ENCODE results near the gene GPR132. TPM values are rescaled to one million over a fixed set of nuclear protein-coding genes. Genes with fewer than 3 reads are reported as not detected.

The GPR132 gene
- total RNA-seq, 2 donors from 2014 or later, result 0.68 to 1.4 TPM

DNA sequence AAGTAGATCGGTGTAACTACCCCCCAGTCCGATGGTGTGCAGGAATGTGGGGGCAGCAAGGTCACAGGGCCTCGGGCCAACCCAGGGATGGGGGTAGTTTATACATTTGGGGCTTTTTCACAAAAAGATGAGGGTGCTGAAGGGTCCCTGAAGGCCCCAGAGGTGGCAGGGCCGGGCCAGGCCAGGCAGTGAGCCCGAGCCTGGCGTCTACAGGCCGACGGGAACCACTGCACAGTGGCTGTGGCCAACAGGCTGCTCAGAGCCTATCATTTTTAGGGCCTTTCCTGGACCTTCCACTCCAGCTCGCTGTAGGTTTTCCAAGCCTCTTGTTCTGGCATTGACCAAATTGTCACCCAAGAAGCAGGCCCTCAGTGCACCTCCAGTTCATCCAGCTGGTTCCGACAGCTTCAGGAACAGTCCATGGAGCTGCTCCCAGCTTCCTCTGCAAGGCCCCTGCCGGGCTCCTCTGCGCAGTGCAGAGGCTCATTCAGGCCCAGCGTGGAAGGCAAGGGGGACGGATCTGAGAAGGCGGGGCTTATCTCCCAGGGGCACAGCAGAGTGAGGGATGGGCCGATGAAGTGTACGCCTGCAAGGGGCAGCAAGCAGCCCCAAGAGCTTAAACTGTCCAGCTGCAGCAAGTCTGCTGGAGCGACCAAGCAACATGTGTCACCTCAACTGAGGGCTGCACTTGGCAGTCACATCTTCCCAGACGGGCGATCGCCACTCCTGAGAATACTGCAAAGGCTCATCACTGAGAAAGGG, 58.2 kb downstream of the GPR132 start:
- Histone ChIP-seq H3K27me3 (replicated peaks; ENCODE audit: insufficient read depth) (no peaks in the 10 kb centered on the region), H3K36me3 (peaks cover 0 to 4% of the 10 kb centered on the region in 2 donors), H3K9me3 (no peaks in the 10 kb centered on the region), H3K4me3 (no peak overlapping the region), H3K27ac (no peak overlapping the region), H3K4me1 (replicated peaks) (no peaks in the 10 kb centered on the region)
- 83% methylated on average over 20 of the region's 21 CpGs for WGBS
- TF ChIP-seq POLR2A (IDR thresholded peaks at IDR 0.05) (no peak), POLR2AphosphoS5 (IDR thresholded peaks at IDR 0.05) (no peak)
- TF ChIP-seq, protein P1, sequence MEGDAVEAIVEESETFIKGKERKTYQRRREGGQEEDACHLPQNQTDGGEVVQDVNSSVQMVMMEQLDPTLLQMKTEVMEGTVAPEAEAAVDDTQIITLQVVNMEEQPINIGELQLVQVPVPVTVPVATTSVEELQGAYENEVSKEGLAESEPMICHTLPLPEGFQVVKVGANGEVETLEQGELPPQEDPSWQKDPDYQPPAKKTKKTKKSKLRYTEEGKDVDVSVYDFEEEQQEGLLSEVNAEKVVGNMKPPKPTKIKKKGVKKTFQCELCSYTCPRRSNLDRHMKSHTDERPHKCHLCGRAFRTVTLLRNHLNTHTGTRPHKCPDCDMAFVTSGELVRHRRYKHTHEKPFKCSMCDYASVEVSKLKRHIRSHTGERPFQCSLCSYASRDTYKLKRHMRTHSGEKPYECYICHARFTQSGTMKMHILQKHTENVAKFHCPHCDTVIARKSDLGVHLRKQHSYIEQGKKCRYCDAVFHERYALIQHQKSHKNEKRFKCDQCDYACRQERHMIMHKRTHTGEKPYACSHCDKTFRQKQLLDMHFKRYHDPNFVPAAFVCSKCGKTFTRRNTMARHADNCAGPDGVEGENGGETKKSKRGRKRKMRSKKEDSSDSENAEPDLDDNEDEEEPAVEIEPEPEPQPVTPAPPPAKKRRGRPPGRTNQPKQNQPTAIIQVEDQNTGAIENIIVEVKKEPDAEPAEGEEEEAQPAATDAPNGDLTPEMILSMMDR (IDR thresholded peaks at IDR 0.05), result no peak
- DNase-seq (ENCODE audit: low spot score), result no peak
- intact Hi-C loops (cut with DNase I), result no loop called here

- no peaks in the 10 kb centered on the region for H3K4me1 ChIP-seq (replicated peaks)
- H3K27me3 ChIP-seq (replicated peaks; ENCODE audit: insufficient read depth), result no peaks in the 10 kb centered on the region
- no peak overlapping the region for H3K27ac ChIP-seq
- intact Hi-C loops (cut with DNase I), result no loop called here
- H3K4me3 ChIP-seq, result no peak overlapping the region
- peaks cover 0 to 4% of the 10 kb centered on the region in 2 donors for H3K36me3 ChIP-seq
- H3K9me3 ChIP-seq, result no peaks in the 10 kb centered on the region
- TF ChIP-seq POLR2AphosphoS5 (IDR thresholded peaks at IDR 0.05), result no peak
- TF ChIP-seq, protein P1 (IDR thresholded peaks at IDR 0.05), result no peak
- no peak for TF ChIP-seq POLR2A (IDR thresholded peaks at IDR 0.05)
- WGBS, result 84% methylated on average over 21 of the region's 21 CpGs
- no peak for DNase-seq (ENCODE audit: low spot score)
These were observed 59.0 kb downstream of the GPR132 start for GRCh38 chr14:105005929-105006830.

DNA sequence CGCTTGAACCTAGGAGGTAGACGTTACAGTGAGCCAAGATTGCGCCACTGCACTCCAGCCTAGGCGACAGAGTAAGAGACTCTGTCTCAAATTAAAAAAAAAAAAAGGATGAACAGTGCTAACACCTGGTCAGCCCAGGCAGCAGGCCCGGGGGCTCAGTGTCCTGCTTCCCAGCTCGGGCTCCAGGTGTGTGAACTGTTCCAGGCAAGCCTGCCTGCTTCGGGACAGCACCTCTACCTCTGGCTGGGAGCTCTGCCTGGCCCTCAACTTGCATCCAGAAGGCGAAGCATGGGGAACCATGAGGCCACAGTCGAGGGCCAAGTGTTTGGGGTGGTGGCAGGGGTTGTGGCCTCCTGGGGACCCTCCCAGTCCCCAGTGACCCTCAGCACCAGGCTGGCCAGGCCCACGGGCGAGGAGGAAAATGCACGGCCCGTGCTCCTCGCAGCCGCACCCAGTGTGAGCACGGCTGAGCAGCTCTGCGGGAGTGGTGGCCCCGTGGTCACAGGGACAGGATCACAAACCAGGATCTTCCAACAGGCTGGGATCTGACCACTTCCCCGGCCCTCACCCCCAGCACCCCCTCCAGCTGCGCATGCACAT, 59.8 kb downstream of the GPR132 start:
- H3K4me3 ChIP-seq, result no peak overlapping the region
- H3K27ac ChIP-seq, result no peak overlapping the region
- no peak for TF ChIP-seq POLR2A (IDR thresholded peaks at IDR 0.05)
- no peak for TF ChIP-seq POLR2AphosphoS5 (IDR thresholded peaks at IDR 0.05)
- TF ChIP-seq, protein P1 (IDR thresholded peaks at IDR 0.05), result no peak
- WGBS, result 91% methylated on average over 19 of the region's 20 CpGs
- H3K9me3 ChIP-seq, result no peaks in the 10 kb centered on the region
- H3K27me3 ChIP-seq (replicated peaks; ENCODE audit: insufficient read depth), result no peaks in the 10 kb centered on the region
- H3K36me3 ChIP-seq, result no peaks in the 10 kb centered on the region
- DNase-seq (ENCODE audit: low spot score), result no peak
- no peaks in the 10 kb centered on the region for H3K4me1 ChIP-seq (replicated peaks)
- intact Hi-C loops (cut with DNase I), result no loop called here

Small RNA genes within 50 kb of the gene (small RNA-seq; reads per million reads assigned to genes)
- gene AL512356.2, result 0 reads per million in 2 donors

Other genes starting within 250 kb of the GPR132 start
- 10 to 100 TPM; 29.1 to 81.2 TPM for gene CEP170B, start 200.2 kb downstream of the GPR132 start, total RNA-seq
- gene PLD4, start 140.6 kb downstream of the GPR132 start, total RNA-seq, result 1 to 10 TPM; 1.2 to 5.4 TPM
- gene AHNAK2, start 87.1 kb downstream of the GPR132 start, total RNA-seq, result 10 to 100 TPM; 18.3 to 27.2 TPM
- 10 to 100 TPM; 15.2 to 19.3 TPM for gene CLBA1, start 79.6 kb downstream of the GPR132 start, total RNA-seq
- 10 to 100 TPM; 12.3 to 17.6 TPM for gene CDCA4, start 44.3 kb downstream of the GPR132 start, total RNA-seq
- gene JAG2, start 103.3 kb upstream of the GPR132 start, total RNA-seq, result 10 to 100 TPM; 26.8 to 30.5 TPM
- 10 to 100 TPM; 32.9 to 36.5 TPM for gene NUDT14, start 115.9 kb upstream of the GPR132 start, total RNA-seq
- gene BTBD6, start 183.1 kb upstream of the GPR132 start, total RNA-seq, result 10 to 100 TPM; 60.0 to 82.5 TPM
- 10 to 100 TPM; 64.9 to 88.9 TPM for gene BRF1, start 235.6 kb upstream of the GPR132 start, total RNA-seq
- 100 to 1,000 TPM in 1 of 2 donors, 10 to 100 TPM in 1; 48.5 to 124 TPM for gene PACS2, start 249.3 kb upstream of the GPR132 start, total RNA-seq

All from prostate gland (tissue), 2 donors.